IMR-90 (cell line): ENCODE results near the gene MYO10. TPM values are rescaled to one million over a fixed set of nuclear protein-coding genes. Genes with fewer than 3 reads are reported as not detected.

Experiments used
- ATAC-seq: fragments of 200-7000 bp; cut with Tn5 transposase; 2 replicates; pipeline ENCODE4 v1.9.1; 2020; ENCODE audit warnings: low read depth, mild to moderate bottlenecking, moderate library complexity
- BruUV-seq: library from RNA; stranded (reverse); fragments of 400-500 nt; replicated peaks from 2 replicates; lab custom pipeline; 2021; lab: Mats Ljungman, UMichigan
- CTCF ChIA-PET: fragments of 300-600 bp; formaldehyde crosslinking; extraction: SDS; loops from one replicate; lab custom pipeline; 2021; ENCODE audit warnings: antibody characterized with exemption; lab: Yijun Ruan, JAX
- POLR2A ChIA-PET: fragments of 300-600 bp; sonication (Branson Sonifier 250); formaldehyde crosslinking; loops from one replicate; lab custom pipeline; 2022; ENCODE audit warnings: antibody characterized with exemption; ENCODE audit not compliant: unreplicated experiment; lab: Charles Lee
- DNase-seq: peaks from one replicate; pipeline ENCODE4 v3.0.0; 2013
- H2AFZ ChIP-seq: replicated peaks from 2 replicates; pipeline ENCODE3; 2013; ENCODE audit warnings: low read length, mild to moderate bottlenecking; ENCODE audit not compliant: poor library complexity
- H2AK5ac ChIP-seq: 2 replicates; pipeline ENCODE4 v1.6.1; 2013; ENCODE audit warnings: low read depth, low read length, inconsistent platforms
- H2AK9ac ChIP-seq: replicated peaks from 2 replicates; pipeline ENCODE3; 2013; ENCODE audit warnings: mild to moderate bottlenecking, low read depth, low read length, moderate library complexity; ENCODE audit not compliant: poor library complexity
- H2BK120ac ChIP-seq: 2 replicates; pipeline ENCODE4 v1.6.1; 2013; ENCODE audit warnings: low read depth, low read length, inconsistent platforms
- H2BK15ac ChIP-seq: 3 replicates; pipeline ENCODE4 v1.6.1; 2013; ENCODE audit warnings: low read depth, low read length, inconsistent platforms
- H2BK20ac ChIP-seq: 2 replicates; pipeline ENCODE4 v1.6.1; 2013; ENCODE audit warnings: low read depth, mild to moderate bottlenecking, inconsistent platforms, low read length, moderate library complexity
- H2BK5ac ChIP-seq: 2 replicates; pipeline ENCODE4 v1.6.1; 2013; ENCODE audit warnings: mild to moderate bottlenecking, low read depth, low read length, inconsistent platforms; ENCODE audit not compliant: poor library complexity, severe bottlenecking
- H3K14ac ChIP-seq: replicated peaks from 2 replicates; pipeline ENCODE4 v1.6.1; 2013; ENCODE audit warnings: low read depth, low read length, inconsistent platforms
- H3K18ac ChIP-seq: 2 replicates; pipeline ENCODE4 v1.6.1; 2013; ENCODE audit warnings: low read depth, low read length, control low read depth
- H3K23ac ChIP-seq: 2 replicates; pipeline ENCODE4 v1.6.1; 2013; ENCODE audit warnings: low read depth, low read length, inconsistent platforms
- H3K27ac ChIP-seq: 2 replicates; pipeline ENCODE4 v1.5.1; 2013; ENCODE audit warnings: mild to moderate bottlenecking, control low read depth, low read length; ENCODE audit not compliant: insufficient read depth
- H3K27me3 ChIP-seq: 2 replicates; pipeline ENCODE4 v1.6.1; 2013; ENCODE audit warnings: low read length; ENCODE audit not compliant: control insufficient read depth, insufficient read depth
- H3K36me3 ChIP-seq: 2 replicates; pipeline ENCODE4 v1.6.1; 2013; ENCODE audit warnings: low read length, mixed read lengths; ENCODE audit not compliant: control insufficient read depth, insufficient read depth
- H3K4ac ChIP-seq: 2 replicates; pipeline ENCODE4 v1.6.1; 2013; ENCODE audit warnings: low read depth, low read length, inconsistent platforms
- H3K4me1 ChIP-seq: 2 replicates; pipeline ENCODE4 v1.6.1; 2013; ENCODE audit warnings: low read length, mixed read lengths; ENCODE audit not compliant: control insufficient read depth, insufficient read depth
- H3K4me2 ChIP-seq: 2 replicates; pipeline ENCODE4 v1.6.1; 2013; ENCODE audit warnings: low read depth, mild to moderate bottlenecking, control low read depth, low read length, moderate library complexity
- H3K4me3 ChIP-seq: 2 replicates; pipeline ENCODE4 v1.5.1; 2013; ENCODE audit warnings: low read depth, mild to moderate bottlenecking, control low read depth, low read length, moderate library complexity; ENCODE audit not compliant: insufficient read depth
- H3K56ac ChIP-seq: 2 replicates; pipeline ENCODE4 v1.6.1; 2013; ENCODE audit warnings: low read length, inconsistent platforms; ENCODE audit not compliant: insufficient read depth; ENCODE audit errors: extremely low read depth
- H3K79me1 ChIP-seq, 2 experiments: 2 replicates each; pipeline ENCODE4 v1.6.1; 2013; ENCODE audit warnings: low read length in 2 of 2, inconsistent platforms in 1 of 2, low read depth in 1 of 2
- H3K9ac ChIP-seq: 2 replicates; pipeline ENCODE4 v1.6.1; 2013; ENCODE audit warnings: low read depth, low read length, control low read depth
- H3K9me1 ChIP-seq: 2 replicates; pipeline ENCODE4 v1.6.1; 2013; ENCODE audit warnings: low read length, inconsistent platforms; ENCODE audit not compliant: insufficient read depth
- H3K9me3 ChIP-seq: 2 replicates; pipeline ENCODE4 v1.6.1; 2013; ENCODE audit warnings: low read length; ENCODE audit not compliant: control insufficient read depth, insufficient read depth
- H4K20me1 ChIP-seq: 2 replicates; pipeline ENCODE4 v1.6.1; 2013; ENCODE audit warnings: low read length, inconsistent platforms; ENCODE audit not compliant: insufficient read depth
- H4K5ac ChIP-seq: 2 replicates; pipeline ENCODE4 v1.6.1; 2013; ENCODE audit warnings: mild to moderate bottlenecking, low read depth, low read length, control low read depth
- H4K8ac ChIP-seq, 2 experiments: 2 replicates each; pipeline ENCODE4 v1.6.1; 2013; ENCODE audit warnings: low read depth in 2 of 2, low read length in 2 of 2, control low read depth in 1 of 2, inconsistent platforms in 1 of 2
- H4K91ac ChIP-seq: 2 replicates; pipeline ENCODE4 v1.6.1; 2013; ENCODE audit warnings: low read depth, low read length, inconsistent platforms; ENCODE audit not compliant: insufficient read depth
- BHLHE40 ChIP-seq: fragments of 150-350 bp; IDR thresholded peaks from 2 replicates; pipeline ENCODE4 v1.6.1; 2016; ENCODE audit warnings: mild to moderate bottlenecking, low read depth, low read length
- CEBPB ChIP-seq: IDR thresholded peaks from 2 replicates; pipeline ENCODE4 v1.6.1; 2012; ENCODE audit warnings: low read depth, low read length, improper control_type of control experiment
- CHD1 ChIP-seq: IDR thresholded peaks from 2 replicates; pipeline ENCODE4 v1.6.1; 2012; ENCODE audit warnings: low read depth, low read length, improper control_type of control experiment
- CTCF ChIP-seq: conservative IDR thresholded peaks from 2 replicates; pipeline ENCODE4 v1.5.1; 2012; ENCODE audit warnings: mild to moderate bottlenecking, low read depth, low read length, improper control_type of control experiment
- ELK1 ChIP-seq: fragments of 150-350 bp; IDR thresholded peaks from 2 replicates; pipeline ENCODE4 v1.6.1; 2016; ENCODE audit warnings: low read depth, mild to moderate bottlenecking, low read length, moderate library complexity, borderline replicate concordance
- FOS ChIP-seq: fragments of 150-350 bp; IDR thresholded peaks from 2 replicates; pipeline ENCODE4 v1.6.1; 2016; ENCODE audit warnings: low read depth, low read length
- MAFK ChIP-seq: IDR thresholded peaks from 2 replicates; pipeline ENCODE4 v1.6.1; 2012; ENCODE audit warnings: low read depth, low read length, improper control_type of control experiment
- MAZ ChIP-seq: IDR thresholded peaks from 2 replicates; pipeline ENCODE4 v1.6.1; 2012; ENCODE audit warnings: low read depth, mild to moderate bottlenecking, low read length, improper control_type of control experiment, moderate library complexity, borderline replicate concordance
- MXI1 ChIP-seq: IDR thresholded peaks from 2 replicates; pipeline ENCODE4 v1.6.1; 2012; ENCODE audit warnings: low read depth, mild to moderate bottlenecking, low read length, moderate library complexity, borderline replicate concordance
- NFE2L2 ChIP-seq: fragments of 150-350 bp; IDR thresholded peaks from 2 replicates; pipeline ENCODE4 v1.6.1; 2016; ENCODE audit warnings: low read depth, mild to moderate bottlenecking, low read length
- POLR2A ChIP-seq: IDR thresholded peaks from 2 replicates; pipeline ENCODE4 v1.6.1; 2012; ENCODE audit warnings: mild to moderate bottlenecking, low read depth, low read length
- RCOR1 ChIP-seq: IDR thresholded peaks from 2 replicates; pipeline ENCODE4 v1.6.1; 2012; ENCODE audit warnings: mild to moderate bottlenecking, low read length, improper control_type of control experiment; ENCODE audit not compliant: insufficient replicate concordance
- RFX5 ChIP-seq: IDR thresholded peaks from 2 replicates; pipeline ENCODE4 v1.8.0; 2012; ENCODE audit warnings: low read depth, mild to moderate bottlenecking, low read length, moderate library complexity
- SMC3 ChIP-seq: fragments of 150-350 bp; IDR thresholded peaks from 2 replicates; pipeline ENCODE4 v1.6.1; 2016; ENCODE audit warnings: low read depth, mild to moderate bottlenecking, antibody characterized with exemption, low read length, moderate library complexity
- USF2 ChIP-seq: fragments of 150-350 bp; IDR thresholded peaks from 2 replicates; pipeline ENCODE4 v1.6.1; 2017; ENCODE audit warnings: mild to moderate bottlenecking, antibody characterized with exemption, low read length, low read depth
- WGBS, 2 experiments: methylation state at CpG; one replicate each; pipeline versions ENCODE4 v1.1.5 to v1.1.7; 2013; ENCODE audit warnings: missing lambda C conversion rate in 2 of 2; ENCODE audit not compliant: insufficient read length in 1 of 2; ENCODE audit errors: extremely low coverage in 2 of 2; 5-methylcytosine and 5-hydroxymethylcytosine counted together
- dilution Hi-C: fragments of 300-500 bp; cut with HindIII; formaldehyde crosslinking; loops from one replicate; pipeline ENCODE4 v1.14.3; 2018; ENCODE audit warnings: low sequenced_read_pairs; ENCODE audit not compliant: unreplicated experiment
- in situ Hi-C: fragments of 300-500 bp; cut with MboI; formaldehyde crosslinking; loops from 3 replicates; pipeline ENCODE4 v1.14.3; 2019; ENCODE audit warnings: low sequenced_read_pairs, inconsistent platforms, mixed read lengths
- intact Hi-C: fragments of 100-400 bp; cut with micrococcal nuclease; formaldehyde crosslinking; loops from 2 replicates; pipeline ENCODE4 v1.10.0; 2022
- polyA plus RNA-seq, 3 experiments: library from polyadenylated mRNA; depleted of rRNA; stranded (reverse); fragments of >200 nt; gene quantifications; 2 replicates each; pipeline ENCODE4 v1.2.3, GENCODE V29; 2012; ENCODE audit warnings: low replicate concordance in 1 of 3
- total RNA-seq: library from RNA; depleted of rRNA; stranded (reverse); fragments of >200 nt; gene quantifications from 2 replicates; pipeline ENCODE4 v1.2.3, GENCODE V29; 2012

MYO10 gene
- total and polyA plus RNA-seq, 2 of the 4 experiments (the other 2 are of a cell fraction), result 39.9 to 115 TPM

- no peak overlapping the region for H4K8ac ChIP-seq
- H3K9me3 ChIP-seq, result no peaks in the 10 kb centered on the region
- WGBS, 2 experiments, result 97% methylated on average over 4 of the region's 15 CpGs; no CpG with 5 or more reads in 1 of the 2 experiments
- no peak overlapping the region for H2BK20ac ChIP-seq
- H3K27me3 ChIP-seq, result no peaks in the 10 kb centered on the region
- no peak overlapping the region for H2AK9ac ChIP-seq
- CTCF ChIA-PET, result interaction anchor here (0.6 kb wide), 1 partner anchor 14 kb away, joined by 3 read pairs; no protein-coding TSS in a partner anchor
- intact Hi-C loops (no loop called here), in situ Hi-C loops (no loop called here), dilution Hi-C loops (no loop called here)
- H3K4me2 ChIP-seq, result no peak overlapping the region
- H3K14ac ChIP-seq, result no peak overlapping the region
- no peak overlapping the region for H2BK15ac ChIP-seq
- no peak overlapping the region for H3K23ac ChIP-seq
- H4K20me1 ChIP-seq, result peaks cover 94% of the 10 kb centered on the region
- H4K91ac ChIP-seq, result no peak overlapping the region
- H3K4ac ChIP-seq, result no peak overlapping the region
- H3K9ac ChIP-seq, result no peak overlapping the region
- H2BK5ac ChIP-seq, result no peak overlapping the region
- H2AFZ ChIP-seq, result no peak overlapping the region
- DNase-seq (no peak), ATAC-seq (no peak)
- H3K18ac ChIP-seq, result no peak overlapping the region
- peaks cover 12% of the 10 kb centered on the region for H3K4me1 ChIP-seq
- no peak overlapping the region for H3K4me3 ChIP-seq
- no peak overlapping the region for H3K56ac ChIP-seq
- peaks cover 36% of the 10 kb centered on the region for H3K9me1 ChIP-seq
- no peak overlapping the region for H3K27ac ChIP-seq
- no peak overlapping the region for H4K5ac ChIP-seq
- no peak for TF ChIP-seq RFX5
- TF ChIP-seq USF2, result no peak
- no peak for TF ChIP-seq CTCF
- no peak for TF ChIP-seq MAFK
- TF ChIP-seq MAZ, result no peak
- TF ChIP-seq MXI1, result no peak
- TF ChIP-seq CHD1, result no peak
- TF ChIP-seq CEBPB, result no peak
- no peak for TF ChIP-seq RCOR1
- TF ChIP-seq SMC3, result no peak
- TF ChIP-seq POLR2A, result no peak
- no peak for TF ChIP-seq BHLHE40
- no peak for TF ChIP-seq FOS
- no peak for TF ChIP-seq NFE2L2
- no peak for TF ChIP-seq ELK1
- no peak overlapping the region for H2BK120ac ChIP-seq
- H3K79me1 ChIP-seq, result peaks cover 13 to 81% of the 10 kb centered on the region in 2 experiments; a peak in 3 of 4 replicates
- peaks cover 6% of the 10 kb centered on the region for H3K36me3 ChIP-seq
- H2AK5ac ChIP-seq, result no peak overlapping the region
- POLR2A ChIA-PET, result interaction anchor here (0.6 kb wide), 1 partner anchor 10 kb away, joined by 3 read pairs; no protein-coding TSS in a partner anchor
- no TSS peak for BruUV-seq
Measured at GRCh38 chr5:16826379-16827125, 109.5 kb downstream of the MYO10 start.
